Erythroblast (primary cell): ENCODE data around the gene ZEB2.

ENCODE experiments used
- GATA1 ChIP-seq: IDR thresholded peaks from 2 replicates; pipeline ENCODE4 v1.6.1; 2011; ENCODE audit warnings: low read depth, mild to moderate bottlenecking, control low read depth, low read length, moderate library complexity
- POLR2A ChIP-seq: IDR thresholded peaks from 2 replicates; pipeline ENCODE4 v1.6.1; 2011; ENCODE audit warnings: mild to moderate bottlenecking, low read length

GRCh38 chr2:144529841-144530240 is 9.9 kb upstream of the ZEB2 start:
- TF ChIP-seq POLR2A: no peak
- no peak for TF ChIP-seq GATA1
